Measurements from ENCODE around the gene AEBP2. TPM values are rescaled to one million over a fixed set of nuclear protein-coding genes. Genes with fewer than 3 reads are reported as not detected.

AEBP2 gene
- total and polyA plus RNA-seq, 2 of the 4 experiments (the other 2 are of a cell fraction) = 15.5 to 21.7 TPM

GRCh38 chr12:19450362-19450761 lies 11.1 kb downstream of the AEBP2 start:
- H4K8ac ChIP-seq (ENCODE audit: low read depth in 2 of 2, low read length in 2 of 2) = no peak overlapping the region
- H3K18ac ChIP-seq (ENCODE audit: low read depth, low read length) = no peak overlapping the region
- H3K9ac ChIP-seq (ENCODE audit: low read depth, low read length) = no peak overlapping the region
- no peak overlapping the region for H2BK15ac ChIP-seq (ENCODE audit: low read depth, low read length)
- no CpG with 5 or more reads among the region's 4 CpGs for WGBS, 2 experiments (ENCODE audit: extremely low coverage in 2 of 2, insufficient read length in 1 of 2)
- H3K4me3 ChIP-seq (ENCODE audit: insufficient read depth, low read depth, low read length) = no peak overlapping the region
- no peak overlapping the region for H2BK120ac ChIP-seq (ENCODE audit: low read depth, low read length)
- intact Hi-C loops (cut with micrococcal nuclease) (no loop called here), dilution Hi-C loops (cut with HindIII; ENCODE audit: low sequenced_read_pairs, unreplicated experiment) (no loop called here), in situ Hi-C loops (cut with MboI; ENCODE audit: low sequenced_read_pairs) (no loop called here)
- BruUV-seq (replicated peaks) = no TSS peak
- no peak overlapping the region for H3K56ac ChIP-seq (ENCODE audit: extremely low read depth, insufficient read depth, low read length)
- peaks cover 7 to 78% of the 10 kb centered on the region in 2 experiments for H3K79me1 ChIP-seq (ENCODE audit: low read depth in 1 of 2, low read length in 2 of 2)
- H2BK5ac ChIP-seq (ENCODE audit: low read depth, low read length, poor library complexity, severe bottlenecking) = peak overlapping the region; percentile 10
- ChIA-PET CTCF (interaction anchor here (0.6 to 0.7 kb wide), 3 partner anchors 12 to 1020 kb away, joined by 3 to 5 read pairs (median 3); no protein-coding TSS in a partner anchor), POLR2A (ENCODE audit: unreplicated experiment) (interaction anchor here (0.6 kb wide), 1 partner anchor 57 kb away, joined by 4 read pairs; no protein-coding TSS in a partner anchor)
- H3K14ac ChIP-seq (replicated peaks; ENCODE audit: low read depth, low read length) = no peak overlapping the region
- no peak overlapping the region for H4K5ac ChIP-seq (ENCODE audit: low read depth, low read length)
- no peaks in the 10 kb centered on the region for H3K9me3 ChIP-seq (ENCODE audit: control insufficient read depth, insufficient read depth, low read length)
- no peak overlapping the region for H3K23ac ChIP-seq (ENCODE audit: low read depth, low read length)
- H4K91ac ChIP-seq (ENCODE audit: insufficient read depth, low read depth, low read length) = no peak overlapping the region
- peaks cover 88% of the 10 kb centered on the region for H4K20me1 ChIP-seq (ENCODE audit: insufficient read depth, low read length)
- no peak overlapping the region for H2AK5ac ChIP-seq (ENCODE audit: low read depth, low read length)
- no peak for DNase-seq
- H3K36me3 ChIP-seq (ENCODE audit: control insufficient read depth, insufficient read depth, low read length) = peaks cover 2% of the 10 kb centered on the region; the same call in 1 of the 2 replicates
- TF ChIP-seq FOS (IDR thresholded peaks at IDR 0.05; ENCODE audit: low read depth, low read length) (no peak), RAD21 (IDR thresholded peaks at IDR 0.05; ENCODE audit: low read length) (no peak), RCOR1 (IDR thresholded peaks at IDR 0.05; ENCODE audit: insufficient replicate concordance, low read length) (no peak), MAZ (IDR thresholded peaks at IDR 0.05; ENCODE audit: borderline replicate concordance, low read depth, low read length) (no peak), MXI1 (IDR thresholded peaks at IDR 0.05; ENCODE audit: borderline replicate concordance, low read depth, low read length) (no peak), BHLHE40 (IDR thresholded peaks at IDR 0.05; ENCODE audit: low read depth, low read length) (no peak), ELK1 (IDR thresholded peaks at IDR 0.05; ENCODE audit: borderline replicate concordance, low read depth, low read length) (no peak), CTCF (conservative IDR thresholded peaks at IDR 0.05; ENCODE audit: low read depth, low read length) (no peak)
- no peak overlapping the region for H3K4me2 ChIP-seq (ENCODE audit: low read depth, low read length)
- no peak overlapping the region for H3K4ac ChIP-seq (ENCODE audit: low read depth, low read length)
- H2AFZ ChIP-seq (replicated peaks; ENCODE audit: low read length, poor library complexity) = no peak overlapping the region
- no peak overlapping the region for H2BK20ac ChIP-seq (ENCODE audit: low read depth, low read length)
- peaks cover 8% of the 10 kb centered on the region for H3K4me1 ChIP-seq (ENCODE audit: control insufficient read depth, insufficient read depth, low read length)
- no peak for ATAC-seq (ENCODE audit: low read depth)
- H3K27me3 ChIP-seq (ENCODE audit: control insufficient read depth, insufficient read depth, low read length) = no peaks in the 10 kb centered on the region
- no peak overlapping the region for H2AK9ac ChIP-seq (replicated peaks; ENCODE audit: low read depth, low read length, poor library complexity)
- H3K27ac ChIP-seq (ENCODE audit: insufficient read depth, low read length) = no peak overlapping the region
- H3K9me1 ChIP-seq (ENCODE audit: insufficient read depth, low read length) = peaks cover 18% of the 10 kb centered on the region

Measured in IMR-90 (cell line).